B cell (primary cell): ENCODE measurements around the gene OR52I1. TPM values are rescaled to one million over a fixed set of nuclear protein-coding genes. Genes with fewer than 3 reads are reported as not detected.

ENCODE experiments used
- ATAC-seq: fragments of 200-7000 bp; cut with Tn5 transposase; one replicate; pipeline ENCODE4 v1.10.0; 2021; ENCODE audit warnings: low read depth, mild to moderate bottlenecking, moderate number of reproducible peaks, moderate library complexity
- CTCF ChIA-PET: fragments of 350-600 bp; sonication (Branson Sonifier 250); formaldehyde crosslinking; loops from one replicate; lab custom pipeline; 2021; ENCODE audit warnings: antibody characterized with exemption, inconsistent platforms; lab: Charles Lee
- POLR2A ChIA-PET: fragments of 350-600 bp; sonication (Branson Sonifier 250); formaldehyde crosslinking; loops from one replicate; lab custom pipeline; 2021; ENCODE audit warnings: antibody characterized with exemption; lab: Charles Lee
- DNase-seq: peaks from one replicate; pipeline ENCODE4 v3.0.0; 2013
- H2AFZ ChIP-seq: 2 replicates; pipeline ENCODE4 v1.6.1; 2012; ENCODE audit warnings: mild to moderate bottlenecking, low read depth, low read length; ENCODE audit not compliant: insufficient read depth, poor library complexity, severe bottlenecking
- H3K27ac ChIP-seq, 2 donors: 1 replicate in 1 of 2; 2 replicates in 1 of 2; pipeline ENCODE4 v1.5.1; 2012 to 2013; ENCODE audit warnings: low read length in 2 of 2, mild to moderate bottlenecking in 2 of 2, moderate library complexity in 1 of 2
- H3K27me3 ChIP-seq, 4 experiments: fragments of 200-600 bp in 1 of 4; sonication (generic) in 1 of 4; replicated peaks in 1 of 4; 1 replicate in 2 of 4; 2 replicates in 2 of 4; pipeline versions ENCODE4 v1.6.1 to v1.7.0; 2013 to 2016; ENCODE audit warnings: low read length in 3 of 4, mild to moderate bottlenecking in 2 of 4, mixed read lengths in 1 of 4, moderate library complexity in 1 of 4; ENCODE audit not compliant: insufficient read depth in 4 of 4, control insufficient read depth in 3 of 4; ENCODE audit errors: control extremely low read depth in 1 of 4
- H3K36me3 ChIP-seq, 2 experiments: replicated peaks in 1 of 2; 1 replicate in 1 of 2; 2 replicates in 1 of 2; pipeline versions ENCODE4 v1.6.1 to v1.7.1; 2013; ENCODE audit warnings: low read length in 1 of 2; ENCODE audit not compliant: insufficient read depth in 2 of 2, control insufficient read depth in 1 of 2; ENCODE audit errors: control extremely low read depth in 1 of 2, extremely low read depth in 1 of 2
- H3K4me1 ChIP-seq, 2 donors: fragments of 200-600 bp in 1 of 2; sonication (generic) in 1 of 2; 1 replicate in 1 of 2; 2 replicates in 1 of 2; pipeline versions ENCODE4 v1.5.1 to v1.6.1; 2013 to 2017; ENCODE audit warnings: low read length in 2 of 2; ENCODE audit not compliant: control insufficient read depth in 2 of 2, insufficient read depth in 2 of 2
- H3K4me2 ChIP-seq: replicated peaks from 2 replicates; pipeline ENCODE3; 2012; ENCODE audit warnings: mild to moderate bottlenecking, low read depth, low read length; ENCODE audit not compliant: poor library complexity, severe bottlenecking
- H3K4me3 ChIP-seq, 5 experiments: fragments of 200-600 bp in 1 of 5; sonication (generic) in 1 of 5; 1 replicate in 3 of 5; 2 replicates in 2 of 5; pipeline versions ENCODE4 v1.5.1 to v1.7.0; 2011 to 2016; ENCODE audit warnings: low read length in 4 of 5, mild to moderate bottlenecking in 4 of 5, low read depth in 2 of 5, control low read depth in 1 of 5, moderate library complexity in 1 of 5; ENCODE audit not compliant: insufficient read depth in 1 of 5; ENCODE audit errors: control extremely low read depth in 1 of 5, extremely low read depth in 1 of 5
- H3K79me2 ChIP-seq: fragments of 200-600 bp; sonication (generic); one replicate; pipeline ENCODE4 v1.6.0; 2016; ENCODE audit warnings: low read length; ENCODE audit not compliant: control insufficient read depth, insufficient read depth
- H3K9ac ChIP-seq: fragments of 200-600 bp; sonication (generic); 2 replicates; pipeline ENCODE4 v1.6.1; 2017; ENCODE audit warnings: mild to moderate bottlenecking, low read length, moderate library complexity
- H3K9me3 ChIP-seq, 3 donors: one replicate each; pipeline versions ENCODE4 v1.6.1 to v1.7.1; 2013; ENCODE audit warnings: low read length in 2 of 3; ENCODE audit not compliant: control insufficient read depth in 2 of 3, insufficient read depth in 1 of 3; ENCODE audit errors: control extremely low read depth in 1 of 3
- H4K20me1 ChIP-seq: 2 replicates; pipeline ENCODE4 v1.6.0; 2012; ENCODE audit warnings: mild to moderate bottlenecking, low read length; ENCODE audit not compliant: insufficient read depth, control insufficient read depth, poor library complexity, severe bottlenecking
- H3K27ac Mint-ChIP-seq: one replicate; pipeline ENCODE4 v1.8.0; 2021; ENCODE audit warnings: mixed read lengths
- H3K27me3 Mint-ChIP-seq: one replicate; pipeline ENCODE4 v1.8.0; 2021; ENCODE audit warnings: mixed read lengths
- H3K4me1 Mint-ChIP-seq: one replicate; pipeline ENCODE4 v1.8.0; 2021; ENCODE audit warnings: mixed read lengths
- H3K4me3 Mint-ChIP-seq: one replicate; pipeline ENCODE4 v1.8.0; 2021; ENCODE audit warnings: mixed read lengths
- H3K9me3 Mint-ChIP-seq: one replicate; pipeline ENCODE4 v1.8.0; 2022; ENCODE audit warnings: mixed read lengths; ENCODE audit not compliant: insufficient read depth
- CTCF ChIP-seq: fragments of 200-600 bp; IDR thresholded peaks from one replicate; pipeline ENCODE4 v1.8.0; 2022; ENCODE audit warnings: antibody characterized with exemption, mild to moderate bottlenecking
- EZH2 ChIP-seq: IDR thresholded peaks from 2 replicates; pipeline ENCODE4 v1.6.1; 2012; ENCODE audit warnings: borderline replicate concordance, low read depth, mild to moderate bottlenecking, moderate library complexity, low read length; ENCODE audit not compliant: insufficient read depth, poor library complexity, severe bottlenecking
- WGBS: methylation state at CpG from one replicate; pipeline ENCODE4 v1.1.5; 2013; ENCODE audit warnings: missing lambda C conversion rate; ENCODE audit not compliant: insufficient coverage; 5-methylcytosine and 5-hydroxymethylcytosine counted together
- intact Hi-C: fragments of 100-400 bp; cut with micrococcal nuclease; formaldehyde crosslinking; loops from one replicate; pipeline ENCODE4 v1.10.0; 2022
- polyA plus RNA-seq: library from polyadenylated mRNA; depleted of rRNA; stranded (reverse); fragments of >200 nt; gene quantifications from 2 replicates; pipeline ENCODE4 v1.2.3, GENCODE V29; 2012
- total RNA-seq, 2 donors: library from RNA; stranded (reverse); fragments of 120-200 nt in 1 of 2; gene quantifications; 1 replicate in 1 of 2; 2 replicates in 1 of 2; pipeline versions ENCODE4 v1.2.3 to v1.2.4, GENCODE V29; 2013 to 2022

The OR52I1 gene
- total and polyA plus RNA-seq, 2 donors (not counting 1 experiment from before 2014, with no cell fraction given) = not detected

- H3K27me3 Mint-ChIP-seq = peaks cover 19% of the 10 kb centered on the region
- CTCF ChIA-PET = interaction anchor here (1.7 kb wide), 1 partner anchor 360 kb away, joined by 8 read pairs; no protein-coding TSS in a partner anchor
- intact Hi-C loops = no loop called here
- Histone ChIP-seq H3K9ac (no peak overlapping the region), H3K9me3 (peaks cover 0 to 5% (median 0%) of the 10 kb centered on the region in 3 donors), H3K4me2 (no peak overlapping the region), H3K4me3 (no peak overlapping the region), H2AFZ (no peak overlapping the region), H3K79me2 (no peaks in the 10 kb centered on the region), H4K20me1 (no peaks in the 10 kb centered on the region), H3K27me3 (peaks cover 0 to 13% (median 0%) of the 10 kb centered on the region in 4 experiments), H3K4me1 (no peaks in the 10 kb centered on the region), H3K36me3 (no peaks in the 10 kb centered on the region), H3K27ac (no peak overlapping the region)
- no peak for TF ChIP-seq CTCF
- no peak for TF ChIP-seq EZH2
- no peaks in the 10 kb centered on the region for H3K4me1 Mint-ChIP-seq
- DNase-seq (no peak), ATAC-seq (no peak)
- no CpG with 5 or more reads among the region's 1 CpG for whole genome bisulfite sequencing
- no peak overlapping the region for H3K4me3 Mint-ChIP-seq
- H3K27ac Mint-ChIP-seq = no peak overlapping the region
- no peaks in the 10 kb centered on the region for H3K9me3 Mint-ChIP-seq
- POLR2A ChIA-PET = no interaction called here
Observed at GRCh38 chr11:4546878-4547277, 47.0 kb upstream of the OR52I1 start.

- Histone ChIP-seq H3K36me3 (no peaks in the 10 kb centered on the region), H4K20me1 (no peaks in the 10 kb centered on the region), H2AFZ (no peak overlapping the region), H3K79me2 (no peaks in the 10 kb centered on the region), H3K27me3 (peaks cover 0 to 16% (median 0%) of the 10 kb centered on the region in 4 experiments), H3K27ac (no peak overlapping the region), H3K4me1 (no peaks in the 10 kb centered on the region), H3K9me3 (peaks cover 0 to 5% (median 0%) of the 10 kb centered on the region in 3 donors), H3K4me2 (no peak overlapping the region), H3K9ac (no peak overlapping the region), H3K4me3 (no peak overlapping the region)
- ChIA-PET CTCF (interaction anchor here (1.7 kb wide), 1 partner anchor 361 kb away, joined by 8 read pairs; no protein-coding TSS in a partner anchor), POLR2A (no interaction called here)
- H3K27me3 Mint-ChIP-seq = peaks cover 16% of the 10 kb centered on the region
- no peak for TF ChIP-seq CTCF
- TF ChIP-seq EZH2 = no peak
- no peaks in the 10 kb centered on the region for H3K9me3 Mint-ChIP-seq
- ATAC-seq (no peak), DNase-seq (no peak)
- no CpG with 5 or more reads among the region's 4 CpGs for WGBS
- no peak overlapping the region for H3K27ac Mint-ChIP-seq
- no peak overlapping the region for H3K4me3 Mint-ChIP-seq
- H3K4me1 Mint-ChIP-seq = no peaks in the 10 kb centered on the region
- intact Hi-C loops = no loop called here
Observed at GRCh38 chr11:4547416-4547815, 46.4 kb upstream of the OR52I1 start.
